Thyroid gland (tissue), 4 donors: Measurements from ENCODE around the gene KIRREL3.

ENCODE experiments used
- POLR2A ChIP-seq, 2 donors: fragments of 450-650 bp; IDR thresholded peaks; one replicate each; pipeline ENCODE4 v1.6.1; 2017; ENCODE audit warnings: antibody characterized with exemption in 2 of 2, mild to moderate bottlenecking in 2 of 2, moderate library complexity in 1 of 2
- TF ChIP-seq, protein P1 (sequence below), 6 experiments: fragments of 200-600 bp in 3 of 6; fragments of 450-650 bp in 3 of 6; sonication (generic) in 3 of 6; IDR thresholded peaks; one replicate each; pipeline ENCODE4 v1.5.1; 2016 to 2019; ENCODE audit warnings: antibody characterized with exemption in 6 of 6, mild to moderate bottlenecking in 2 of 6, inconsistent platforms in 1 of 6, moderate library complexity in 1 of 6

DNA sequence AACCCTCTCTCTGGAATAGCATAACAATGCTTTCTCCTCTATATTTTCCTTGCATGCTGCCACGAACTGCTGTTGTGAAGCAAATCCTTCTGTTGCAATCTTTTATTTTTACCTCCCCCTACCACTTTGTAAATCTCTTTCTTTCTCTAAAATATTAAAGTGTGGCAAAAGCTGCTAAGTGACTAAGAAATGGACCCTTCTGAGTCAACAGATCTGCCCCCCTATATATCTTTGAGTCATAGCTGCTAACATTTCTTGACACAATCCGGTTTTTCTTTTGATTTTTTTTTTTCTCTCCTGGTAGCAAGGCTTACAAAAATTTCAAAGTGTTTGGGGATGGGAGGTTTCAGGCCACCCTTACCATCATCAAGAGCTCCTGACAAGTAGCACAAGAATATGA, 39.0 kb upstream of the KIRREL3 start:
- TF ChIP-seq, protein P1, sequence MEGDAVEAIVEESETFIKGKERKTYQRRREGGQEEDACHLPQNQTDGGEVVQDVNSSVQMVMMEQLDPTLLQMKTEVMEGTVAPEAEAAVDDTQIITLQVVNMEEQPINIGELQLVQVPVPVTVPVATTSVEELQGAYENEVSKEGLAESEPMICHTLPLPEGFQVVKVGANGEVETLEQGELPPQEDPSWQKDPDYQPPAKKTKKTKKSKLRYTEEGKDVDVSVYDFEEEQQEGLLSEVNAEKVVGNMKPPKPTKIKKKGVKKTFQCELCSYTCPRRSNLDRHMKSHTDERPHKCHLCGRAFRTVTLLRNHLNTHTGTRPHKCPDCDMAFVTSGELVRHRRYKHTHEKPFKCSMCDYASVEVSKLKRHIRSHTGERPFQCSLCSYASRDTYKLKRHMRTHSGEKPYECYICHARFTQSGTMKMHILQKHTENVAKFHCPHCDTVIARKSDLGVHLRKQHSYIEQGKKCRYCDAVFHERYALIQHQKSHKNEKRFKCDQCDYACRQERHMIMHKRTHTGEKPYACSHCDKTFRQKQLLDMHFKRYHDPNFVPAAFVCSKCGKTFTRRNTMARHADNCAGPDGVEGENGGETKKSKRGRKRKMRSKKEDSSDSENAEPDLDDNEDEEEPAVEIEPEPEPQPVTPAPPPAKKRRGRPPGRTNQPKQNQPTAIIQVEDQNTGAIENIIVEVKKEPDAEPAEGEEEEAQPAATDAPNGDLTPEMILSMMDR (IDR thresholded peaks at IDR 0.05) = no peak
- TF ChIP-seq POLR2A (IDR thresholded peaks at IDR 0.05) = no peak
